ENCODE data around the gene USP47.

DNA sequence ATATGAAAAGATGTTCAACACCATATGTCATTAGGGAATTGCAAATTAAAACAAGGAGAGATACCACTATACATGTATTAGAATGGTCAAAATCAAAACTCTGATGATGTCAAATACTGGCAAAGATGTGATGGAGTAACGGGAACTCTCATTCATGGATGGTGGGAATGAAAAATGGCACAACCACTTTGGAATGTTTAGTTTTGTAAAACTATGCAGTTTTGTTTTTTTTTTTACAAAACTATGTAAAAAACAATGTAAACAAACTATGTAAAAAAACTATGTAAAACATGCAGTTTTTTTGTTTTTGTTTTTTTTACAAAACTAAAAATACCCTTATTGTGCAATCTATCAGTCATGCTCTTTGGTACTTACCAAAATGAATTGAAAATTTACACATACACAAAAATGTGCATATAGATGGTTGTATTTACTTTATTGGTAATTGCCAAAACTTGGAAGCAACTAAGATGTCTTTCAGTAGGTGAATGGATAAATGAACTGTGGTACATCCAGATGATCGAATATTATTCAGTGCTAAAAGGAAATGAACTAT, 5.0 kb upstream of the USP47 start:
- no peak for TF ChIP-seq REL (CRISPR knock-in tag; conservative IDR thresholded peaks at IDR 0.05)
- no peak for TF ChIP-seq SRF (IDR thresholded peaks at IDR 0.05; ENCODE audit: low read depth, low read length)
- no peak for TF ChIP-seq ZGPAT (CRISPR knock-in tag; IDR thresholded peaks at IDR 0.05)
- TF ChIP-seq, protein P1, sequence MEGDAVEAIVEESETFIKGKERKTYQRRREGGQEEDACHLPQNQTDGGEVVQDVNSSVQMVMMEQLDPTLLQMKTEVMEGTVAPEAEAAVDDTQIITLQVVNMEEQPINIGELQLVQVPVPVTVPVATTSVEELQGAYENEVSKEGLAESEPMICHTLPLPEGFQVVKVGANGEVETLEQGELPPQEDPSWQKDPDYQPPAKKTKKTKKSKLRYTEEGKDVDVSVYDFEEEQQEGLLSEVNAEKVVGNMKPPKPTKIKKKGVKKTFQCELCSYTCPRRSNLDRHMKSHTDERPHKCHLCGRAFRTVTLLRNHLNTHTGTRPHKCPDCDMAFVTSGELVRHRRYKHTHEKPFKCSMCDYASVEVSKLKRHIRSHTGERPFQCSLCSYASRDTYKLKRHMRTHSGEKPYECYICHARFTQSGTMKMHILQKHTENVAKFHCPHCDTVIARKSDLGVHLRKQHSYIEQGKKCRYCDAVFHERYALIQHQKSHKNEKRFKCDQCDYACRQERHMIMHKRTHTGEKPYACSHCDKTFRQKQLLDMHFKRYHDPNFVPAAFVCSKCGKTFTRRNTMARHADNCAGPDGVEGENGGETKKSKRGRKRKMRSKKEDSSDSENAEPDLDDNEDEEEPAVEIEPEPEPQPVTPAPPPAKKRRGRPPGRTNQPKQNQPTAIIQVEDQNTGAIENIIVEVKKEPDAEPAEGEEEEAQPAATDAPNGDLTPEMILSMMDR (CRISPR knock-in tag; IDR thresholded peaks at IDR 0.05), result no peak
- TF ChIP-seq, protein P2, sequence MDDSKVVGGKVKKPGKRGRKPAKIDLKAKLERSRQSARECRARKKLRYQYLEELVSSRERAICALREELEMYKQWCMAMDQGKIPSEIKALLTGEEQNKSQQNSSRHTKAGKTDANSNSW (CRISPR knock-in tag; IDR thresholded peaks at IDR 0.05; ENCODE audit: borderline replicate concordance), result no peak
- no peak for TF ChIP-seq EZH2 (conservative IDR thresholded peaks at IDR 0.05; ENCODE audit: low read depth, low read length)
- no peak for TF ChIP-seq NCOA5 (CRISPR knock-in tag; IDR thresholded peaks at IDR 0.05)
- TF ChIP-seq, protein P3, sequence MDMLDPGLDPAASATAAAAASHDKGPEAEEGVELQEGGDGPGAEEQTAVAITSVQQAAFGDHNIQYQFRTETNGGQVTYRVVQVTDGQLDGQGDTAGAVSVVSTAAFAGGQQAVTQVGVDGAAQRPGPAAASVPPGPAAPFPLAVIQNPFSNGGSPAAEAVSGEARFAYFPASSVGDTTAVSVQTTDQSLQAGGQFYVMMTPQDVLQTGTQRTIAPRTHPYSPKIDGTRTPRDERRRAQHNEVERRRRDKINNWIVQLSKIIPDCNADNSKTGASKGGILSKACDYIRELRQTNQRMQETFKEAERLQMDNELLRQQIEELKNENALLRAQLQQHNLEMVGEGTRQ (IDR thresholded peaks at IDR 0.05; ENCODE audit: low read depth, low read length), result no peak
- TF ChIP-seq, protein P3 (CRISPR knock-in tag; IDR thresholded peaks at IDR 0.05; ENCODE audit: borderline replicate concordance), result no peak
- no peak for TF ChIP-seq EP300 (IDR thresholded peaks at IDR 0.05; ENCODE audit: low read depth in 2 of 2, low read length in 2 of 2)
- no peak for TF ChIP-seq EP300 (CRISPR knock-in tag; IDR thresholded peaks at IDR 0.05; ENCODE audit: borderline replicate concordance)
- TF ChIP-seq REST (IDR thresholded peaks at IDR 0.05; ENCODE audit: borderline replicate concordance in 1 of 2, low read depth in 1 of 2, low read length in 2 of 2), result no peak
- TF ChIP-seq FOXM1 (CRISPR knock-in tag; IDR thresholded peaks at IDR 0.05), result no peak
- TF ChIP-seq CHD4 (IDR thresholded peaks at IDR 0.05; ENCODE audit: borderline replicate concordance, low read length), result no peak
